Common myeloid progenitor, CD34-positive (primary cell): ENCODE results near the gene TMEM82.

Experiments
- CTCF ChIA-PET: fragments of 350-600 bp; sonication (Branson Sonifier 250); formaldehyde crosslinking; loops from one replicate; lab custom pipeline; 2021; ENCODE audit warnings: antibody characterized with exemption; lab: Charles Lee
- POLR2A ChIA-PET: fragments of 350-600 bp; sonication (Branson Sonifier 250); formaldehyde crosslinking; loops from one replicate; lab custom pipeline; 2021; ENCODE audit warnings: antibody characterized with exemption; lab: Charles Lee
- DNase-seq, 3 donors: peaks; one replicate each; pipeline versions ENCODE4 v3.0.0 to v3.0.0-alpha.2; 2013
- H3K27ac ChIP-seq, 2 experiments: 1 replicate in 1 of 2; 2 replicates in 1 of 2; pipeline ENCODE4 v1.7.0; 2013; ENCODE audit warnings: inconsistent platforms in 2 of 2, low read length in 2 of 2, mild to moderate bottlenecking in 2 of 2, low read depth in 1 of 2, moderate library complexity in 1 of 2; ENCODE audit not compliant: severe bottlenecking in 2 of 2, insufficient read depth in 1 of 2, poor library complexity in 1 of 2
- H3K27me3 ChIP-seq, 5 experiments: replicated peaks in 2 of 5; 1 replicate in 3 of 5; 2 replicates in 2 of 5; pipeline versions ENCODE4 v1.6.1 to v1.7.0; 2013; ENCODE audit warnings: low read length in 4 of 5, mild to moderate bottlenecking in 2 of 5, moderate library complexity in 2 of 5, inconsistent platforms in 1 of 5; ENCODE audit not compliant: insufficient read depth in 5 of 5, control insufficient read depth in 4 of 5
- H3K36me3 ChIP-seq, 4 experiments: 1 replicate in 2 of 4; 2 replicates in 2 of 4; pipeline versions ENCODE4 v1.6.1 to v1.7.0; 2013; ENCODE audit warnings: low read length in 3 of 4, control low read depth in 1 of 4, mild to moderate bottlenecking in 1 of 4; ENCODE audit not compliant: control insufficient read depth in 4 of 4, insufficient read depth in 4 of 4
- H3K4me1 ChIP-seq, 4 experiments: 1 replicate in 3 of 4; 2 replicates in 1 of 4; pipeline versions ENCODE4 v1.6.1 to v1.7.1; 2013; ENCODE audit warnings: low read length in 3 of 4, mild to moderate bottlenecking in 3 of 4, control low read depth in 1 of 4, inconsistent platforms in 1 of 4, moderate library complexity in 1 of 4; ENCODE audit not compliant: control insufficient read depth in 4 of 4, insufficient read depth in 4 of 4; ENCODE audit errors: control extremely low read depth in 1 of 4
- H3K4me3 ChIP-seq, 7 experiments: 1 replicate in 4 of 7; 2 replicates in 3 of 7; pipeline versions ENCODE4 v1.5.1 to v1.7.0; 2013; ENCODE audit warnings: mild to moderate bottlenecking in 7 of 7, low read length in 6 of 7, moderate library complexity in 6 of 7, inconsistent platforms in 2 of 7, low read depth in 2 of 7, control low read depth in 1 of 7; ENCODE audit not compliant: insufficient read depth in 4 of 7, control insufficient read depth in 1 of 7; ENCODE audit errors: extremely low read depth in 1 of 7
- H3K9me3 ChIP-seq, 5 experiments: 1 replicate in 4 of 5; 2 replicates in 1 of 5; pipeline versions ENCODE4 v1.6.1 to v1.7.1; 2013; ENCODE audit warnings: low read length in 4 of 5, mild to moderate bottlenecking in 2 of 5, inconsistent platforms in 1 of 5, low read depth in 1 of 5, moderate library complexity in 1 of 5; ENCODE audit not compliant: control insufficient read depth in 4 of 5, insufficient read depth in 2 of 5; ENCODE audit errors: control extremely low read depth in 1 of 5
- WGBS: methylation state at CpG from one replicate; pipeline ENCODE4 v1.1.5; 2013; ENCODE audit not compliant: insufficient coverage; 5-methylcytosine and 5-hydroxymethylcytosine counted together

Gene TMEM82

GRCh38 chr1:15726508-15726907 is 15.8 kb upstream of the TMEM82 start:
- ChIA-PET POLR2A (no interaction called here), CTCF (interaction anchor here (1.5 kb wide), 1 partner anchor 132 kb away, joined by 4 read pairs; no protein-coding TSS in a partner anchor)
- Histone ChIP-seq H3K9me3 (no peaks in the 10 kb centered on the region), H3K27me3 (no peaks in the 10 kb centered on the region), H3K36me3 (peaks cover 11 to 85% (median 58%) of the 10 kb centered on the region in 4 experiments), H3K27ac (no peak overlapping the region), H3K4me1 (no peaks in the 10 kb centered on the region), H3K4me3 (no peak overlapping the region)
- WGBS = 96% methylated on average over 9 of the region's 9 CpGs
- DNase-seq = no peak

GRCh38 chr1:15727021-15727420 is 15.3 kb upstream of the TMEM82 start:
- 95% methylated on average over 21 of the region's 21 CpGs for WGBS
- H3K4me3 ChIP-seq = no peak overlapping the region
- H3K9me3 ChIP-seq = no peaks in the 10 kb centered on the region
- POLR2A ChIA-PET = no interaction called here
- H3K4me1 ChIP-seq = no peaks in the 10 kb centered on the region
- H3K27ac ChIP-seq = no peak overlapping the region
- CTCF ChIA-PET = interaction anchor here (1.5 kb wide), 1 partner anchor 132 kb away, joined by 4 read pairs; no protein-coding TSS in a partner anchor
- H3K27me3 ChIP-seq = no peaks in the 10 kb centered on the region
- no peak for DNase-seq
- peaks cover 10 to 86% (median 60%) of the 10 kb centered on the region in 4 experiments for H3K36me3 ChIP-seq

GRCh38 chr1:15727424-15727823 is 14.9 kb upstream of the TMEM82 start:
- H3K36me3 ChIP-seq = peaks cover 10 to 87% (median 60%) of the 10 kb centered on the region in 4 experiments
- CTCF ChIA-PET = interaction anchor here (1.5 kb wide), 1 partner anchor 133 kb away, joined by 4 read pairs; no protein-coding TSS in a partner anchor

GRCh38 chr1:15727866-15728534 is 14.3 kb upstream of the TMEM82 start:
- POLR2A ChIA-PET = no interaction called here
- Histone ChIP-seq H3K4me3 (no peak overlapping the region), H3K9me3 (no peaks in the 10 kb centered on the region), H3K36me3 (peaks cover 10 to 87% (median 62%) of the 10 kb centered on the region in 4 experiments), H3K27ac (no peak overlapping the region), H3K27me3 (no peaks in the 10 kb centered on the region), H3K4me1 (no peaks in the 10 kb centered on the region)
- 95% methylated on average over 20 of the region's 23 CpGs for WGBS
- CTCF ChIA-PET = interaction anchor here (1.5 kb wide), 1 partner anchor 133 kb away, joined by 4 read pairs; no protein-coding TSS in a partner anchor
- no peak for DNase-seq

More at GRCh38 chr1:15727424-15727823, 14.9 kb upstream of the TMEM82 start:
- H3K27me3 ChIP-seq = no peaks in the 10 kb centered on the region
- no peak overlapping the region for H3K4me3 ChIP-seq
- no peaks in the 10 kb centered on the region for H3K4me1 ChIP-seq
- POLR2A ChIA-PET = no interaction called here
- no peaks in the 10 kb centered on the region for H3K9me3 ChIP-seq
- H3K27ac ChIP-seq = no peak overlapping the region
- WGBS = 94% methylated on average over 10 of the region's 13 CpGs
- no peak for DNase-seq

- 93% methylated on average over 21 of the region's 22 CpGs for WGBS
- H3K36me3 ChIP-seq = peaks cover 8 to 95% (median 65%) of the 10 kb centered on the region in 4 experiments
- no peaks in the 10 kb centered on the region for H3K9me3 ChIP-seq
- H3K4me1 ChIP-seq = no peaks in the 10 kb centered on the region
- CTCF ChIA-PET = no interaction called here
- no peak for DNase-seq
- H3K4me3 ChIP-seq = no peak overlapping the region
- POLR2A ChIA-PET = no interaction called here
- no peaks in the 10 kb centered on the region for H3K27me3 ChIP-seq
- H3K27ac ChIP-seq = no peak overlapping the region
These were observed 13.2 kb upstream of the TMEM82 start for GRCh38 chr1:15728937-15729657.

GRCh38 chr1:15730423-15730822 is 11.9 kb upstream of the TMEM82 start:
- peaks cover 4 to 94% (median 61%) of the 10 kb centered on the region in 4 experiments for H3K36me3 ChIP-seq
- H3K27ac ChIP-seq = no peak overlapping the region
- no peaks in the 10 kb centered on the region for H3K9me3 ChIP-seq
- POLR2A ChIA-PET = no interaction called here
- H3K27me3 ChIP-seq = no peaks in the 10 kb centered on the region
- no peak for DNase-seq
- H3K4me3 ChIP-seq = no peak overlapping the region
- WGBS = 98% methylated on average over 15 of the region's 16 CpGs
- peaks cover 0 to under 1% (median 0%) of the 10 kb centered on the region in 4 experiments for H3K4me1 ChIP-seq
- CTCF ChIA-PET = interaction anchor here (1.5 kb wide), 1 partner anchor 10 kb away, joined by 4 read pairs; no protein-coding TSS in a partner anchor
